Osteoblast (primary cell): ENCODE data around the gene RPL18. TPM values are rescaled to one million over a fixed set of nuclear protein-coding genes. Genes with fewer than 3 reads are reported as not detected.

Source experiments
- DNase-seq: peaks from one replicate; pipeline ENCODE4 v3.0.0; 2011; ENCODE audit warnings: low spot score, mixed read lengths; ENCODE audit not compliant: insufficient read length; ENCODE audit errors: missing footprints
- H2AFZ ChIP-seq: 2 replicates; pipeline ENCODE4 v1.6.0; 2011; ENCODE audit warnings: mild to moderate bottlenecking, low read length
- H3K27ac ChIP-seq: 2 replicates; pipeline ENCODE4 v1.5.1; 2011; ENCODE audit warnings: mild to moderate bottlenecking, low read depth, low read length, moderate library complexity
- H3K27me3 ChIP-seq: 2 replicates; pipeline ENCODE4 v1.6.0; 2012; ENCODE audit warnings: mild to moderate bottlenecking, control low read depth, inconsistent platforms, low read length, moderate library complexity; ENCODE audit not compliant: insufficient read depth
- H3K36me3 ChIP-seq: 2 replicates; pipeline ENCODE4 v1.5.1; 2011; ENCODE audit warnings: mild to moderate bottlenecking, low read length, control low read depth, moderate library complexity; ENCODE audit not compliant: insufficient read depth
- H3K4me1 ChIP-seq: 2 replicates; pipeline ENCODE4 v1.5.1; 2011; ENCODE audit warnings: mild to moderate bottlenecking, low read length, control low read depth, moderate library complexity; ENCODE audit not compliant: insufficient read depth
- H3K4me2 ChIP-seq: 2 replicates; pipeline ENCODE4 v1.6.0; 2011; ENCODE audit warnings: mild to moderate bottlenecking, low read length; ENCODE audit not compliant: insufficient read depth
- H3K4me3 ChIP-seq: fragments of 200-600 bp; sonication (generic); 3 replicates; pipeline ENCODE4 v1.5.1; 2012; ENCODE audit warnings: mild to moderate bottlenecking, low read length, inconsistent platforms; ENCODE audit not compliant: insufficient read depth
- H3K79me2 ChIP-seq: 2 replicates; pipeline ENCODE4 v1.6.0; 2012; ENCODE audit warnings: mild to moderate bottlenecking, low read length, control low read depth, inconsistent platforms; ENCODE audit not compliant: insufficient read depth
- H3K9me3 ChIP-seq: 2 replicates; pipeline ENCODE4 v1.5.1; 2011; ENCODE audit warnings: low read depth, low read length, control low read depth
- H4K20me1 ChIP-seq: 2 replicates; pipeline ENCODE4 v1.6.0; 2012; ENCODE audit warnings: mild to moderate bottlenecking, low read length, control low read depth; ENCODE audit not compliant: insufficient read depth
- total RNA-seq: library from RNA; depleted of rRNA; stranded (reverse); fragments of >200 nt; gene quantifications from 2 replicates; pipeline ENCODE4 v1.2.3, GENCODE V29; 2012
- TF ChIP-seq, protein P1 (sequence below): IDR thresholded peaks from 2 replicates; pipeline ENCODE4 v1.5.1; 2011; ENCODE audit warnings: mild to moderate bottlenecking, low read depth, low read length, moderate library complexity; ENCODE audit errors: extremely low read depth

The RPL18 gene
- total RNA-seq, 1 donor, result 1,357 TPM

DNA sequence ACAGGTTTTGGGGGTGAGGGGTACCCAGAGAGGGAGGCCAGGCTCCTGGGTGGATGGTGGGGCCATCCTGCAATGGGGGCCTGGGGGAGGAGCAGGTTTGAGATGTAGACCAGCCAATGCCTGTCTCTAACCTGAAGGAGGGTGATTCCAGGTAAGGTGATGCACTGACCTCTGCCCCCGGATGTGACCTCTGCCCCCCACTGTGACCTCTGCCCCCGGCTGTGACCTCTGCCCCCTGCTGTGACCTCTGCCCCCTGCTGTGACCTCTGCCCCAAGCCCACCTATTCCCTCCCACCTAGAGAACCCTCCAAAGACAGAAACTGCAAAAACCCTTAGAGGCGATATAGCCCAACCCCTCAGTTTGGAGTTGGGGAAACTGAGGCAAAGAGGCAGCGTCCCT lies 22.7 kb downstream of the RPL18 start:
- Histone ChIP-seq H3K36me3 (no peaks in the 10 kb centered on the region), H3K4me2 (no peak overlapping the region), H4K20me1 (no peaks in the 10 kb centered on the region), H2AFZ (no peak overlapping the region), H3K27ac (no peak overlapping the region), H3K9me3 (no peaks in the 10 kb centered on the region), H3K79me2 (no peaks in the 10 kb centered on the region), H3K4me3 (no peak overlapping the region), H3K27me3 (no peaks in the 10 kb centered on the region), H3K4me1 (no peaks in the 10 kb centered on the region)
- TF ChIP-seq, protein P1, sequence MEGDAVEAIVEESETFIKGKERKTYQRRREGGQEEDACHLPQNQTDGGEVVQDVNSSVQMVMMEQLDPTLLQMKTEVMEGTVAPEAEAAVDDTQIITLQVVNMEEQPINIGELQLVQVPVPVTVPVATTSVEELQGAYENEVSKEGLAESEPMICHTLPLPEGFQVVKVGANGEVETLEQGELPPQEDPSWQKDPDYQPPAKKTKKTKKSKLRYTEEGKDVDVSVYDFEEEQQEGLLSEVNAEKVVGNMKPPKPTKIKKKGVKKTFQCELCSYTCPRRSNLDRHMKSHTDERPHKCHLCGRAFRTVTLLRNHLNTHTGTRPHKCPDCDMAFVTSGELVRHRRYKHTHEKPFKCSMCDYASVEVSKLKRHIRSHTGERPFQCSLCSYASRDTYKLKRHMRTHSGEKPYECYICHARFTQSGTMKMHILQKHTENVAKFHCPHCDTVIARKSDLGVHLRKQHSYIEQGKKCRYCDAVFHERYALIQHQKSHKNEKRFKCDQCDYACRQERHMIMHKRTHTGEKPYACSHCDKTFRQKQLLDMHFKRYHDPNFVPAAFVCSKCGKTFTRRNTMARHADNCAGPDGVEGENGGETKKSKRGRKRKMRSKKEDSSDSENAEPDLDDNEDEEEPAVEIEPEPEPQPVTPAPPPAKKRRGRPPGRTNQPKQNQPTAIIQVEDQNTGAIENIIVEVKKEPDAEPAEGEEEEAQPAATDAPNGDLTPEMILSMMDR, result no peak
- DNase-seq, result peak; percentile 30

DNA sequence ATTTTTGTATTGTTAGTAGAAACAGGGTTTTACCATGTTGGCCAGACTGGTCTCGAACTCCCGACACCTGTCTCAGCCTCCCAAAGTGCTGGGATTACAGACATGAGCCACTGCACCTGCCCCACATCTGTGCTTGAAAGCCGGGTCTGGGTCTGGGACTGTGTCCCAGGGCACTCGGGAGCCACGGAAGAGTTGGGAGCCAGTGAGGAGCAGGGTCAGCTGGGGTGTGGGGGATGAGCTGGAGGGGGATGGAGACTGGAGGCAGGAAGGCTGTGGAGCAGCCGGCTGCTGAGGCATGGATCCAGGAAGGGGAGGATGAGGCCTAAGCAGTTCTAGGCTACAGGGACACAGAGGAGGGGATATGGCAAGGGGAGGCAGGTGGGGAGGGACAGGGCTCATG lies 23.1 kb downstream of the RPL18 start:
- H3K36me3 ChIP-seq, result no peaks in the 10 kb centered on the region
- H3K4me1 ChIP-seq, result no peaks in the 10 kb centered on the region
- H3K79me2 ChIP-seq, result no peaks in the 10 kb centered on the region
- DNase-seq, result peak; percentile 49
- no peaks in the 10 kb centered on the region for H4K20me1 ChIP-seq
- H3K27me3 ChIP-seq, result no peaks in the 10 kb centered on the region
- no peak overlapping the region for H3K4me2 ChIP-seq
- TF ChIP-seq, protein P1, result no peak
- no peak overlapping the region for H3K27ac ChIP-seq
- H3K4me3 ChIP-seq, result no peak overlapping the region
- H3K9me3 ChIP-seq, result no peaks in the 10 kb centered on the region
- no peak overlapping the region for H2AFZ ChIP-seq

DNA sequence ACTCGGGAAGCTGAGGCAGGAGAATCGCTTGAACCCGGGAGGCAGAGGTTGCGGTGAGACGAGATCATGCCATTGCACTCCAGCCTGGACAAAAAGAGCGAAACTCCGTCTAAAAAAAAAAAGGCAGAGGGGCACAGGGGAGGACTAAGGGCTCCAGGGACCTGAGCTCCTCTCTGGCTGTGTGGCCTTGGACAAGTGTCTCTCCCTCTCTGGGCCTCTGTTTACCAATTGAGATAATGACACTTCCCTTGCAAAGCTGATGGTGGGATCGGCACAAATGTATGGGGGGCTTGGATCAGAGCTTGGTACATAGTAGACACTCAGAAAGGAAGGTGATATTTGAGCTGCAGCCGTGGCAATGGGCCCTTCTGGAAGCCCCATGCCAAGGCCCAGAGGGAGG lies 23.8 kb downstream of the RPL18 start:
- H2AFZ ChIP-seq, result no peak overlapping the region
- H3K27me3 ChIP-seq, result no peaks in the 10 kb centered on the region
- TF ChIP-seq, protein P1, result no peak
- no peak overlapping the region for H3K27ac ChIP-seq
- no peaks in the 10 kb centered on the region for H3K9me3 ChIP-seq
- no peak overlapping the region for H3K4me3 ChIP-seq
- H3K36me3 ChIP-seq, result no peaks in the 10 kb centered on the region
- H4K20me1 ChIP-seq, result no peaks in the 10 kb centered on the region
- H3K4me1 ChIP-seq, result no peaks in the 10 kb centered on the region
- DNase-seq, result peak; percentile 26
- no peak overlapping the region for H3K4me2 ChIP-seq
- no peaks in the 10 kb centered on the region for H3K79me2 ChIP-seq

DNA sequence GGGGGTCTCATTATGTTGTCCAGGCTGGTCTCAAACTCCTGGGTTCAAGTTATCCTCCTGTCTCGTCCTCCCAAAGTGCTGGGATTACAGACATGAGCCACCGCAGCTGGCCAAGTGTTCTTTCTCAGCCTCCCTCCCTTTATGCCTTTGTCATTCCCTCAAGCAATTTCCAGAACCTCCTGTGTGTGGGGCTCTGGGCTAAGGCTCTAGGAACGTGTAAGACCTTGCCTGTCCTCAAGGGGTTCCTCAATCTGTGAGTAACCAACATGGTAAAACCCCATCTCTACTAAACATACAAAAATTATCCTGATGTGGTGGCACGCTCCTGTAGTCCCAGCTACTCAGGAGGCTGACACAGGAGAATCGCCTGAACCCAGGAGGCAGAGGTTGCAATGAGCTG lies 28.0 kb downstream of the RPL18 start:
- Histone ChIP-seq H2AFZ (no peak overlapping the region), H3K36me3 (no peaks in the 10 kb centered on the region), H3K9me3 (no peaks in the 10 kb centered on the region), H3K27me3 (no peaks in the 10 kb centered on the region), H3K79me2 (no peaks in the 10 kb centered on the region), H3K4me2 (no peak overlapping the region), H4K20me1 (no peaks in the 10 kb centered on the region), H3K4me1 (peaks cover 5% of the 10 kb centered on the region), H3K4me3 (no peak overlapping the region), H3K27ac (no peak overlapping the region)
- TF ChIP-seq, protein P1, result peak; percentile 16
- peak; percentile 58 for DNase-seq
